ENCODE results near the gene GAS2L1.
"Not testable (repeated sequence)": the region's sequence is repeated elsewhere in the genome, so short reads cannot be mapped to it uniquely, and the experiment has no call there.

GAS2L1 gene

DNA sequence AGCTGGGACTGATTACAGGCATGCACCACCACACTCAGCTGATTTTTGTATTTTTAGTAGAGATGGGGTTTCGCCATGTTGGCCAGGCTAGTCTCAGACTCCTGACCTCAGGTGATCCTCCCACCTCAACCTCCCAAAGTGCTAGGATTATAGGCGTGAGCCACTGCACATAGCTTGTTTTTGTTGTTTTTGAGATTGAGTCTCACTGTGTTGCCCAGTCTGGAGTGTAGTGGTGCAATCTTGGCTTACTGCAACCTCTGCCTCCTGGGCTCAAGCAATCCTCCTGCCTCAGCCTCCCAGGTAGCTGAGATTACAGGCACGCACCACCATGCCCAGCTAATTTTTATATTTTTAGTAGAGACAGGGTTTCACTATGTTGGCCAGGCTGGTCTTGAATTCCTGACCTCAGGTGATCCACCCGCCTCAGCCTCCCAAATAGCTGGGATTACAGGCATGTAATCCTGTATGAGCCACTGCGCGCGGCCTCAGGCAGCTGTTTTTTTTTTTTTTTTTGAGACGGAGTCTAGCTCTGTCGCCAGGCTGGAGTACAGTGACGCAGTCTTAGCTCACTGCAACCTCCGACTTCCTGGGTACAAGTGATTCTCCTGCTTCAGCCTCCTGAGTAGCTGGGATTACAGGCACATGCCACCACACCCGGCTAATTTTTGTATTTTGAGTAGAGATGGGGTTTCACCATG is 50.9 kb downstream of the GAS2L1 start:
- not testable (repeated sequence) for H3K9ac ChIP-seq (ENCODE audit: low read depth, low read length); H3K4me3 ChIP-seq (ENCODE audit: low read depth, low read length); H3K4me1 ChIP-seq (ENCODE audit: control insufficient read depth, insufficient read depth, low read length); H3K27ac ChIP-seq (ENCODE audit: low read depth, low read length); H3K27me3 ChIP-seq (ENCODE audit: control insufficient read depth, insufficient read depth, low read length); H3K9me3 ChIP-seq (ENCODE audit: control insufficient read depth, insufficient read depth, low read length)
- peaks cover 58% of the 10 kb centered on the region for H3K36me3 ChIP-seq (ENCODE audit: control insufficient read depth, insufficient read depth, low read length)

DNA sequence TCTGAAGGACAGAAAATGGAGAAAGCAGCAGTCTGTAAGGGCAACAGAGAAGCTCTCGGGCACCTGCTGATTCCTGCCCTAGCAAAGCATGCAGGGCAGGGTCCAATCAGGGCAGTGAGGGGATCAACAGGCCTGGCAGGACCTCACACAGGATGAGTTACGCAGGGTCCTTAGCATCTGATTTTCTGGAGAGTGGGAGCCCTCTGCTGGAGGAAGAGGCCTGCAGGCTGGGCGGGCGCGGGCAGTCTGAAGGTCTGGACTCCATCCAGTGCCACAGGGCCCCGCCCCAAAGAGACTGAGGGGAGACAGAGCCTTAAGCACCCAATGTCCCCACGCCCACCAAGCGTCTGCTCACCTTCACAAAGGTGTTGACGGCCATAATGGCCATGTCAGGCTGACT is 53.0 kb downstream of the GAS2L1 start:
- no peak overlapping the region for H3K27ac ChIP-seq (ENCODE audit: low read depth, low read length)
- H3K9me3 ChIP-seq (ENCODE audit: control insufficient read depth, insufficient read depth, low read length), result no peaks in the 10 kb centered on the region
- peaks cover 38% of the 10 kb centered on the region for H3K36me3 ChIP-seq (ENCODE audit: control insufficient read depth, insufficient read depth, low read length)
- H3K9ac ChIP-seq (ENCODE audit: low read depth, low read length), result no peak overlapping the region
- no peaks in the 10 kb centered on the region for H3K27me3 ChIP-seq (ENCODE audit: control insufficient read depth, insufficient read depth, low read length)
- H3K4me3 ChIP-seq (ENCODE audit: low read depth, low read length), result no peak overlapping the region
- no peaks in the 10 kb centered on the region for H3K4me1 ChIP-seq (ENCODE audit: control insufficient read depth, insufficient read depth, low read length)

Data from HUES48 (cell line).